Activated naive CD4-positive, alpha-beta T cell treated with Interleukin-2 at 50 U/mL for 16 hours (primary cell): Measurements from ENCODE around the gene PGPEP1.
"Not testable (repeated sequence)": the region's sequence is repeated elsewhere in the genome, so short reads cannot be mapped to it uniquely, and the experiment has no call there.

Experiments
- DNase-seq: peaks from one replicate; pipeline ENCODE4 v3.0.0-alpha.2; 2020

The PGPEP1 gene

DNA sequence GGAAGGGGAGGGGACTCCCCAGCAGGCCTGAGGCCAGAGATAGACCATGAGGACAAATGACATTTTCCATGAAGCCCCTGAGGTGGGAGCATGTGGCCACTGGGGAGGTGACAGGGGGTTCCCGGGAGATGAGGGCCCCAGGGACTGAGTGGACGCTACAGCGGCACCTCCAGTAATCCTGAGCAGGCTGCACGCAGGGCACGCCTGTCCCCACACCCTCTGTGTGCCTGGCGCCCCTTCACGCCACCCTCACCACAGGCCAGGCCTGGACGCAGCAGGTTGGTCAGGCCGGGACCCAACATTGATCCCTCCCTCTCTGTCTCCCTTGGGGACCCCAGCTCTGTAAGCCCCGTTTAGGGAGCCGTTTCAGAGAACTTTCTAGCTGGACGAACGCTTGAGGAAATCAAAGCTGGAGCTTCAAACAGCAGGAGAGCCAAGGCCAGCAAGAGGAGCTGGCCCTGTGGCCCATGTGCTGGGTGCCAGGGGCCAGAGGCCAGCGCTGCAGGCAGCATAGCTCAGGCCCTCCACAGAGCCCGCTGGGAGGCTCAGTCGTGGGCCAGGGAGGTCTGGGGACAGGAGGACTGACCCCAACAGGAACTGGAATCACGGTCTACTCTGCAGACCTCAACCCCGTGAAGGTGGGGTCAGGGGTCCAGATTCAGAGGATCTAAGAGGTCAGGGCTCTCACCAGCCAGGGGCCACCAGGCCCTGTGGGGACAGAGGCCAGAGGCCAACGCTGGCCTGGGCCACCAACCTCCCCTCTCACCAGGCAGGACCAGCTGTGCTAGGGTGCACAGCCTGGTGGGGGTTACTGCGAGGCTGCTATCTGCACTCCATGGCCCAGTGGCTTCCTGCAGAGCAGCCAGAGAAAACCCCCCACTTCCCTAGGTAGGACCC is 32.1 kb upstream of the PGPEP1 start:
- DNase-seq: no peak

DNA sequence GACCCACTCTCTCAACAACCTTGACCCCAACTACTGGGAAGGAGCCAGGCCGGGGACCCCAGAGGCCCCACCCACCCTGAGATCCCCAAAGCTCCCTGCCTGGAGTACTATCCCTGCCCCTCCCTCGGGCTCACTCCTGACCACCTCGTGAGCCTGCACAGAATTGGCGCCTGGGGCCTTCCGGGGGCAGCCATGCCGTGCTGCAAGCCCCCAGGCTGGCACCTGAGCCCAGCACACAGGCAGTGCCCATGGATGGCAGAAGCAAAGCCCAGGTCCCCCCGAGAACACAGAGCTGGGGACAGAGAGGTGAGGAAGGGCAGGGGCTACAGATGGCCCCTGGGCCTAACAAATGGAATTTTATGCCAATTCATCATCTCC is 31.5 kb upstream of the PGPEP1 start:
- no peak for DNase-seq

DNA sequence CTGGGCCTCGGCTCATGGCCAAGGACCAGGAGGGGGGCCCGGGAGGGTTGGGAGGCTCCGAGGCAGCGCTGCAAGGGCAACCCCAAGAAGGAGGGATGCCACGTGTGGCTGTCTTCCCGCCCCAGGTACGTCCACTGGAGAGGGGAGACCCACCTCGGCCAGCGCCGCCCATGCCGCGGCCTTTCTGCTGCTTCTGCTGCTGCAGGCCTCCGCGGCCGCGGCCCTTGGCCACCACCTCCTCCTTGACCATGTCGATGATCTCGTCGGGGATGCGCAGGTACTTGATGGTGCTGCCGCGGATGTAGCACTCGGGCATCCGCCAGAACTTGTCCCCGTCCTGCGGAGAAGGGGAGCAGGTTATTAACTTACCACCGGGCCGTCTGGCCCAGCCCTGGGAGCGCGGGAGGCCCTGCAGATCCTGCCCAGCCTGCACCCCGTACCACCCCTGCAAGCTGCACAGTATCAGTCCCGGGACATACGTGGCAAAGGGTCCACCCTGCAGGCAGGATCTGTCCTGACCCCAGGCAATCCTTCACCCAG is 30.8 kb upstream of the PGPEP1 start:
- DNase-seq: no peak

DNA sequence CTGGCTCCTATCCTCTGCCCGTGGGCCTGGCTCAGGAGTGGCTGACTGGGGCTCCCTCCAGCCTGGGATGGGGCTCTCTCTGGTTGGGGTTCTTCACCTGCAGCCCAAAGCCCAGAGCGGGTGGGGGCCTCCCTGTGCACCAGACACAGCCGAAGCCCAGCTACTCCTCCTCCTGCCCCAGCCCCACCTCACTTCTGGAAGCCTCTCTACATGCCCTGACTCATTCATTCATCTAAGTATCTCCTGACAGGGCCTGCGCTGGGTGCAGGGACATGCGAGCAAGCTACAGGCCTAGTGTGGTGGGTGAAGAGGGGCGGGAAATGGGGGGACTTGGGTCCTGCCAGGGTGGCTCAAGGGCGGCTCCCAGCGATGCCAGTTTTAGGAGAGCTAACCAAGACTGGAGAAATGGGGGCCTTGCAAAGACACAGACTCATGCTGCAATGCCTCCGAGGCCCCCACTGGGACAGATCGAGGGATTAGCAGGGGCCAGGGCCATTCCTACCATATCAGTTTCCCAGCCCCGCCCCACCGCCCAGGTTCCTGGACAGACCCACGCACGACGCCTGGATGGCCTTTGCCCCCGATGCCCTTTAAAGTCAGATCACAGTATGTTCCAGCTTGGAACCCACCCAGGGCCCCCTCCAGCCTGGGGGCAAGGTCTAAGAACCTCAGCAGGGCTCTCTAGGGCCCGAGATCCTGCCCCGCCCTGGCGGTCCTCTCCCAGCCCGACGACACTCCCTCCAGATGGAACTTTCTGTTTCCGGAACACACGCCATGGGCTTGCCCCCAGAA is 30.1 kb upstream of the PGPEP1 start:
- no peak for DNase-seq

DNA sequence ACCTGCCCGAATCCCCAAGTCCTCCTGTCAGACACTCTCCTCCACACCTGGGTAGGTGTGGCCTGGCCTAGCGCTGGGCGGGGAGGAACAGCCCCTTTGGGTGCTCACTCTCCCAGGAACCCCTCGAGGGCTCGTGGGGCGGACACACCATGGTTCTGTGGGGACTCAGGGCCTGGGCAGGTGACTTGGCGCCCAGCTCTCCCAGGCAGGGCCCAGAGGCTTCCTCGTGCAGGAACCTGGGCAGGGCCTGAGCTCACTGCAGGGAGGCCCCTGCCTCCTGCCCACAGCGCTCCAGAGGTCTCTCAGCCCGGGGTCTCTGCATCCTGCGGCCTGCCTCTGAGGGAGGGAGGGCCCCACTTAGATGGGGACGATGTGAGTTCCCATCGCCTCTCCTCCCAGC is 29.4 kb upstream of the PGPEP1 start:
- DNase-seq: no peak

DNA sequence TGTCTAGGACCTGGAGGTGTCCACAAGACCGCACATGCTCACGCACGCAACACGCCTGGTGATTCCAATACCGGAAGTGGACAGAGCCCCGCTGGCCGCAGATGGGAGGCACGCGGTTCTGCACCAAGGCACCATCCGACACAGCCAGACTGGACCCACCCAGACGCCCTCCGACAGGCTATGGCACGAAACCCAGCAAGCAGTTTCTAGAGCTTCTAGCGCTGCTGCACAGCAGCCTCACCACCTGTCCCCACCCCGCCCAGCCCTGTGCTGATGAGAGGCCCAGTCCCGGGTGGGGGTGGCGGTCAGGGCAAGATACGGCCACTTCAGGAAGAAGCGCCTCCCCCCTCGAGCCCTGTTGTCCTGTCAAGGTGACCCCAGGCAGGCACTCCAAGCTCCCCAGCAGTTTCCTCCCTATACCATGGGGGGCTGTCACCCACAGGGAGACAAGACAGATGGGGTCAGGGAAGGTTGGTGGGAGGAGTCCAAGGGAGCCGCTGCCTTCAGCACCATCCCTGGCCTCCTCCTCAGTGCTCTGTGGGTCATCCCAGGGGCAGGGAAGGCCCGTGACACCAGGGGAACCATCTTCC is 28.8 kb upstream of the PGPEP1 start:
- no peak for DNase-seq

DNA sequence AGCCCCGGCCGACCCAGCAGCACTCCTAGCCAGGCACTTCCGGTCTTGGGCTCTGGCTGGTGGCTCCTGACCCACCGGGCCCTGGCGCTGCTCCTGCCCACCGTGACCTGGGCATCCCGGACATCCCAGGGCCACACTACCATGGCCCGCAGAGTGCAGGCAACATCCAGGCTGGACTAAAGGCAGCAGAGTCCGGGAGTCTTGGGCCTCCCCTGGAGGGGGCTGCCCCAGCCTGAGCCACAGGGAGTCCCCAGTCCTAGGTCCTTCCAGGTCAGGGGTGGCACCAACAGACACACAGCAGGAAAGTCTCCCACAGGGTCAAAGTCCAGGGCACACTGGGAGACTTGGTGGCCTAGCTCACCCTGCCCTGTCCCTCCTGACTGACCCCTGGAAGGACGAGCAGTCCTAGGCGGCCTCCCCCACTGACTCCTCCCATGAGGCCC is 28.3 kb upstream of the PGPEP1 start:
- DNase-seq: no peak

DNA sequence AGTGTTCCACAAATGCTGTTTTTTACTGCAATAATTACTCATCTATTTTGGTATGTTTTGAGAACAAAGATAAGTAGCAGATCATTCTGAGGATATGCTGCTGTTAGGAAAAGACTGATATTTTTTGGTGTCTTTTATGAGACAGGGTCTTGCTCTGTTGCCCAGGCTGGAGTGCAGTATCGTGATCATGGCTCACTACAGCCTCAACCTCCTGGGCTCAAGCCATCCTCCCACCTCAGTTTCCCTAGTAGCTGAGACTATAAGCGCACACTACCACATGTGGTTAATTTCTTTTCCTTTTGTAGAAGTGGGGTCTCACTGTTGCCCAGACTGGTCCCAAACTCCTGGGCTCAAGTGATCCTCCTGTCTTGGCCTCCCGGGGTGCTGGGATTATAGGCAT is 27.0 kb upstream of the PGPEP1 start:
- DNase-seq: no peak

DNA sequence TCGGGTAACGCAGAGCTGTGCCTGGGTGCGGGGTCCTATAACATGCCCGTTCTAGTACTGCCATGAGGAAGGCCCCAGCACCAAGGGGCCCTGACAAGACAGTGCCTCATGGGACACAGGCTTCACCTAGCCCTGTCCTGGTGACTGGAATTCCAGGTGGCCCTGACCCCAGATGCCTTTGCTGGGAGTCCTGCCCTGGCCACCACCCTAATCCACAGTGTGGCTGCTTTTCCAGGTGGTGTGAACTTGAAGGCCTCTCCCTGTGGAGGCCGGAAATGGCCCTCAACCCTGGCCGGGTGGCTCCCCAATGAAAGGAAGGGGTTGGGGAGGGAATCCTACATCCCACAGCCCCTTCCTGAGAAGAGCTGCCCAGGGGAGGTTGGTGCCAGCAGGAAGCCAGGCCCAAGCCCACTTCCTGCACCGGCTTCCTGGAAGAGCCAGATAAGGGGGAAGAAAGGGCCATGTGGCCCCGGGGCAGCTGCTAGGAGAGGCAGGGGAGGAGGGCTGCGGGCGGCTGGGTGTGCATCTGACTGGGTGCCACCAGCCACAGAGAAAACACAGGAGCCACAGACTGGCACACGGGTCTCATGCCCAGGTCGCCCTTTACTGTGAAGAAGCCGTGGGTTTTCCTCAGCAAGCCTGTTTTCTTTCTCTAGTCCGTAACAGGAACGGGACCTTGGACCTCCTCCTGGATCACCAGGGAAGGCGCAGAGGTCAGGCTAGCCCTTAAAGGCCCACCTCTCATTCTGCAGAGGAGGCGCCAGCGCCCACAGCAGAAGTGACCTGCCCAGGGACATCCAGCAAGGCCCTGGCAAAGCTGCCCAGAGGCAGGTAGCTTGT is 22.2 kb upstream of the PGPEP1 start:
- DNase-seq: peak; percentile 52

DNA sequence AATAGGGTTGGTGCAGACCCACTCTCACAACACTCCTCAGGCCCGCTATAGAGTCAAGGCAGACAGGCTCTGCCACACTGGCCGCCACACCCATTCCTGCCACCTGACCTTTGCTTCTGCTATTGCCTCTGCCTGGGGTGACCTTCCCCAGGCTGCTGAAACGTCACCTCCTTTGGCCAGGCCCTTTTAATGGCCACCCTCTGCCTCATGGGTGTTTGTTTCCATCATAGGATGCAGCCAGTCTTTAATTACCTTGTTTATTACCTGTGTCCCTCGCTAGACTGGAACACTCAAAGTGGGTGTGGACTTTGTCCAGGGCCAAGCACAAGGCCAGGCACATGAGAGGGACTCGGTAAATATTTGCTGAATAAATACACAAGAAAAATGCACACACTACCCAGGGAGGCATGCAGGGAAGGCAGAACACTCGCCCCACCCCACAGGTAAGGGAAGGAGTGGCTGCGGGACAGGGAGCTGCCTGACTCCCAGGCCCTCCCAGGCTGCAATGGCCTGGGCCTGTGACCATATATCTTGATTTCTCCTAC is 20.7 kb upstream of the PGPEP1 start:
- DNase-seq: no peak

DNA sequence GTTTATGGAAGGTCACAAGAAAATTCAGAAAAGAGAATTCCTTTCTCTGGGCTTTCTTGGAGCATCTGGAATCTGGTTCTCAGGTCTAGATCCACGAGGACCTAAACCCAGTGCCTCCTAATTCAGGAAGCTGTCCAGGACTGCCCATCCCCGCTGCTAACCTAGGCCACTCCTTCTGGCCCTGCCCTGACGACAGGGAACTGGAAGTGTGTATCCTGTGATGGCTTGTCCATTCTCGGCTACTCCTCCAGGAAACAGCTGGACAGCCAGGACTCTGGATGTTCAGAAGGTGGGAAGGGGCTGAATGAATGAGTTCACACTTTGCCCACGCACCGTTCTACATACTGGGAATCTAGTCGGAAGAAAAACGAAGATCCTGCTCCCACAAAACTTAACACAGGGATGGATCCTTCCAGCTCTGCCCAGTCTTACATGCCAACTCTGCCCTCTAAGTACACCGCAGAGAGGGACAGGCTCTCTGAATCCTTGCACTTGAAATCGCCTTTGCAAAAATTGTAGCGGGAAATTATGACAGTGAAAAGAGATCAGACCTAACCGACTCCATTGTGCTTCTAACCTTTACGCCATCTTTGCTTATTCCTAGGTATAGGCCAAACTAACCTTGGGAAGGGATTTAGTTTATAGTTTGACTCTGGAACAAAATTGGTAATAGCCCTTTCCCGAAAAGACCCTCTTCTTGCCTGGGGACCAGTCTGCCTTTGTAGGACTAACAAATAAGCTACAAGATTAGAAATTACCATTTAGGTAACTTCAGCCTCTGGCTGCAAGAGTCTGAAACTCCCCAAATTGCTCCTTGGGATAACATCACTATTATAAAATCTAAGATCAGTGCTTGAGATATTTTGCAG is 19.3 kb upstream of the PGPEP1 start:
- DNase-seq: no peak

DNA sequence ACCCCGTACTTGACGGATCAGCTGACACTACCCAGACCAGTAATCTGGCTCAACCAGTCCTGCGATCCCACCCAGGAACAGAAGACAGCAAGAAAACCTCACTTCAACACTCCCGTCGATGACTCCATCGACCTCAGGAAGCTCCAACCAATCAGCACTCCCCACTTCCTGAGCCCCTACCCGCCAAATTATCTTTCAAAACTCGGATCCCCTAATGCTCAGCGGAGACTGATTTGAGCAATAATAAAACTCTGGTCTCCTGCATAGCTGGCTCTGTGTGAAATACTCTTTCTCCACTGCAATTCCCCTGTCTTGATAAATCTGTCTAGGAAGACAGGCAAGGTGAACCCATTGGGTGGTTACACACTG is 18.7 kb upstream of the PGPEP1 start:
- no peak for DNase-seq

DNA sequence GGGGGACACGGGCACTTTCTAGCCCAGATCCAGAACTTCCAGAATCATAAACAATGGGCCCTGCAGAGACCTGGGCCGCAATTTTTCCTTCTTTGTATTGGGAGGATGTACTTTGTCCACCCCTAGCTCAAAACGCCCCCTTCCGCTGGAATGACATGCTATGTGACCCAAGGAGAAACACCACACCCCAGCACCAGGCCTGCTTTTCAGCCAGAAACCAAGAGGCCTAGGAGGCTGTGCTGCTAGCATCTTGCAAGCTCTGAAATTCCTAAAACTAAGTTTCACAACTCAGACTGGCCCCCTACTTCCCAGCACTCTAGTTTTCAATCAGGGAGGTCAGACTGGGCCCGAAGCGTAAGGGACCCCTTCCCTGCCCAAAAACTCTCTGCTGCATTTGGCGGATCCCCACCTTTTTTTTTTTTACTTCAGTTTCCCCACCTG is 18.1 kb upstream of the PGPEP1 start:
- peak; percentile 39 for DNase-seq

DNA sequence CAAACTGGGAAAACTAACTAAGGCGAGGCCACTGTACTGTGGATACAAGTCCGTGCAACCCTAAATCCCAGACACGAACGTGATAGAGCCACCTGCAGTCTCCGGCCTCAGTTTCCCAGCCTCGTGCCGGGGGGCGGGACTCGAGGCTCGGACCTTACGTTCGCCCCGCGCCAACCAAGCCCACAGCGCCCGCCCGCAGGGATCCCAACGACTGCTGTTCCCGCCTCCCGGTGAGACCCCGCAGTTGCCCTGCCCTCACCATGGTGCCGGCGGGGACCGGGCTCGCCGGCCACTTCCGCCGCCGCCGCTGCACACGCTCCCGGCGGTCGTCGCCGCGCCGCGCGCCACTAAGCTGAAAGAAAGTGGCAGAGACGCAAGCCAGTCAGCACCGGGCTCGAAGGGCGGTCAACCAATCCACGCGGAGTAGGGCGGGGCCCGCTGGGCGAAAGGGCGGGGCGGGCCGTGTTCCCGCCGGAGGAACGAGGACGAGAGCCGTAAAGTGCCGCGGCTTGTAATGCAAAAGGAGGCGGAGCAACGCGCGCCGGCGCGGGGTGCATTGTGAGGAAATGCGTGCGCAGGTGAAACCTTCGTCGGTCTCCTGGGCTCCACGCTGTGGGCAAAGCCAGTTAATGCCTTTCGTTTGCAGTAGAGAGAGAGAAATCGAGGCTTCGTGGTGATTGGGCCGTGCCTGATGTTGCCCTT is 17.5 kb upstream of the PGPEP1 start, which contains the start of gene LSM4:
LSM4 (minus strand) TSS at position 318 of the 702 bp plus-strand sequence; CDS start at position 262, 56 bp downstream.
- DNase-seq: peak; percentile 100

DNA sequence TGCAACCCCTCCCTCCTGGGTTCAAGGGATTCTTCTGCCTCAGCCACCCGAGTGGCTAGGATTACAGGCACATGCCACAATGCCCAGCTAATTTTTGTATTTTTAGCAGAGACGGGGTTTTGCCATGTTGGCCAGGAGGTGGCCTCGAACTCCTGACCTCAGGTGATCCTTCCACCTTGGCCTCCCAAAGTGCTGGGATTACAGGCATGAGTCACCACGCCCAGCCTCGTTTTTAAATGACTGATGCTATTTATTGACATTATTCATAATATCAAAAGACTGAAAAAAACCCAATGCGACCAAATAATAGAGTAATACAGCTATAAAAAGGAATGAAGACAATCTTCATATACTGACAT is 16.0 kb upstream of the PGPEP1 start:
- not testable (repeated sequence) for DNase-seq

DNA sequence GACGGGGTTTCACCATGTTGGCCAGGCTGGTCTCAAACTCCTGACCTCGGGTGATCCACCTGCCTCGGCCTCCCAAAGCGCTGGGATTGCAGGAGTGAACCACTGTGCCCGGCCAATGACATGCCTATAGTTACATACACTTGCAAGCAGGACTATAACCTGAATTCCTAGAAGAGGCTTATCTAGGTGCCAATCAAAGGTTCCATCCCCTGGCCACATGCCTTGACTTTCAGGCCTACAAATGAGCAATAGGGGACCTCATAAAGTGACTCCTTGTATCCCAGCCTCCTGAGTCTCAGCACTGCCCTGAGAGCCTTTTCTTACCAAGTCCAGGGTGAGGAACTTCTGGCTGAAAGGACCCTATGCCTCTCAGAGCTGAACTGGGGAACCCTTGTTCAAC is 13.6 kb upstream of the PGPEP1 start:
- no peak for DNase-seq

DNA sequence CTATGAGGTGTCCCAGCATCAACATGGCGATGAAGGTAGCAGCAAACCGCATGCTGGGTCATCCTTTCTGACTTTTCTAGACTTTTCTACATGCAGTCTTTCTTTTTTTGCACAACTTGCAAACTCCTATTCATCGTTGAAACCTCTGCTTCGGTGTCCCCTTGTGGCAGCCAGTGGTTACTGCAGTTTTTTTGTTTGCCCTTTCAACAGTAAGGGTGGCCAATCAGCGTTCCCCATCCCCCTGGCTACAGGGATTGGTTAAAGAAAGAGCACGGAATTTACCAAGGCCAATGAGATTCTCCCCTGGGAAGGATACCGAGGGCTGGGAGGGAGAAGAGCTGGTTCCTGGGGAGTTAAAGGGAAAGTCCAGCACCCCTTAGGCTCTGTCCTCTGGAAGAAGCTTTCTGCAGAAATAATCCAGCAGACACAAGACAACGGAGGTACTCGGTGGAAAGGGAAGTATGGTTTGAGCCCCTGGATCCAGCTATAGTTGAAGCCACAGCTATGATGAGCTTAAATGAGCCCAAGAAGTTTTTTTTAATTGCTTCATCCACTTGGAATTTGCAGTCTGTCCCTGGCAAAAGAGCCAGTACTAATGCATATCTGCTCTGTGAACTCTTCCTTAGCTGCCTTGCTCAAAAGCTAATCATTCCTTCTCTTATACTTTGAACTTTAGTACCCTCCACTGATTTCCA is 11.9 kb upstream of the PGPEP1 start:
- DNase-seq: peak; percentile 89

DNA sequence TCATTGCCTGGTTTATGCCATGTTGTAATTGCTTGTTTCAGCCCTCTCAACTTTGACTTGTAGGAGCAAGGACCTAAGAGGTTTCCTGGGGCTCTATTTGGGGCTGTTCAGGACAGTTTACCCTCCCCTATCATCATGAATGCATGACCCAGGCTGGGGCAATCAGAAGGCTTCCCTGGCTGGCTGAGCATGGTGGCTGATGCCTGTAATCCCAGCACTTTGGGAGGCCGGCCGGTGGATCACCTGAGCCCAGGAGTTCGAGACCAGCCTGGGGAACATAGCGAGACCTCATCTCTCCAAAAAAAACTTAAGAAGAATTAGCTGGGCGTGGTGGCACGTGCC is 11.4 kb upstream of the PGPEP1 start:
- no peak for DNase-seq

DNA sequence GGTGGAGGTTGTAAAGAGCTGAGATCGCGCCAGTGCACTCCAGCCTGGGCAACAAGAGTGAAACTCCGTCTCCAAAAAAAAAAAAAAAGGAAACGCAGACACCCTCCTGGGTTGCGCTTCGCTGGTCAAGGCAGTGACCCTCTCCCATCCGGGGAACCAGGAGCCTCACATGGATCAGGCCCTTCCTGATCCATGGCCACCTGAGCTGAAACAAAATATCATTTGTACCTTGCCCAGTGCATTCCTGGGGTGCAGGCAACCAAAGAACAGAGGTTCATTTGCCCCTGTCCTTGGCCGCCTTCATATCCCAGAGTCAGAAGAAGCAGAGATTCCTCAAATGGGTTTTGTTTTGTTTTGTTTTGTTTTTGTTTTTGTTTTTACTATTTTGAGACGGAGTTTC is 9.5 kb upstream of the PGPEP1 start:
- DNase-seq: no peak
